IMR-90 (cell line): ENCODE data around the gene KIAA0825. TPM values are rescaled to one million over a fixed set of nuclear protein-coding genes. Genes with fewer than 3 reads are reported as not detected.

ENCODE experiments used
- ATAC-seq: fragments of 200-7000 bp; cut with Tn5 transposase; 2 replicates; pipeline ENCODE4 v1.9.1; 2020; ENCODE audit warnings: low read depth, mild to moderate bottlenecking, moderate library complexity
- BruUV-seq: library from RNA; stranded (reverse); fragments of 400-500 nt; replicated peaks from 2 replicates; lab custom pipeline; 2021; lab: Mats Ljungman, UMichigan
- CTCF ChIA-PET: fragments of 300-600 bp; formaldehyde crosslinking; extraction: SDS; loops from one replicate; lab custom pipeline; 2021; ENCODE audit warnings: antibody characterized with exemption; lab: Yijun Ruan, JAX
- POLR2A ChIA-PET: fragments of 300-600 bp; sonication (Branson Sonifier 250); formaldehyde crosslinking; loops from one replicate; lab custom pipeline; 2022; ENCODE audit warnings: antibody characterized with exemption; ENCODE audit not compliant: unreplicated experiment; lab: Charles Lee
- DNase-seq: peaks from one replicate; pipeline ENCODE4 v3.0.0; 2013
- H2AFZ ChIP-seq: replicated peaks from 2 replicates; pipeline ENCODE3; 2013; ENCODE audit warnings: low read length, mild to moderate bottlenecking; ENCODE audit not compliant: poor library complexity
- H2AK5ac ChIP-seq: 2 replicates; pipeline ENCODE4 v1.6.1; 2013; ENCODE audit warnings: low read depth, low read length, inconsistent platforms
- H2AK9ac ChIP-seq: replicated peaks from 2 replicates; pipeline ENCODE3; 2013; ENCODE audit warnings: mild to moderate bottlenecking, low read depth, low read length, moderate library complexity; ENCODE audit not compliant: poor library complexity
- H2BK120ac ChIP-seq: 2 replicates; pipeline ENCODE4 v1.6.1; 2013; ENCODE audit warnings: low read depth, low read length, inconsistent platforms
- H2BK15ac ChIP-seq: 3 replicates; pipeline ENCODE4 v1.6.1; 2013; ENCODE audit warnings: low read depth, low read length, inconsistent platforms
- H2BK20ac ChIP-seq: 2 replicates; pipeline ENCODE4 v1.6.1; 2013; ENCODE audit warnings: low read depth, mild to moderate bottlenecking, inconsistent platforms, low read length, moderate library complexity
- H2BK5ac ChIP-seq: 2 replicates; pipeline ENCODE4 v1.6.1; 2013; ENCODE audit warnings: mild to moderate bottlenecking, low read depth, low read length, inconsistent platforms; ENCODE audit not compliant: poor library complexity, severe bottlenecking
- H3K14ac ChIP-seq: replicated peaks from 2 replicates; pipeline ENCODE4 v1.6.1; 2013; ENCODE audit warnings: low read depth, low read length, inconsistent platforms
- H3K18ac ChIP-seq: 2 replicates; pipeline ENCODE4 v1.6.1; 2013; ENCODE audit warnings: low read depth, low read length, control low read depth
- H3K23ac ChIP-seq: 2 replicates; pipeline ENCODE4 v1.6.1; 2013; ENCODE audit warnings: low read depth, low read length, inconsistent platforms
- H3K27ac ChIP-seq: 2 replicates; pipeline ENCODE4 v1.5.1; 2013; ENCODE audit warnings: mild to moderate bottlenecking, control low read depth, low read length; ENCODE audit not compliant: insufficient read depth
- H3K27me3 ChIP-seq: 2 replicates; pipeline ENCODE4 v1.6.1; 2013; ENCODE audit warnings: low read length; ENCODE audit not compliant: control insufficient read depth, insufficient read depth
- H3K36me3 ChIP-seq: 2 replicates; pipeline ENCODE4 v1.6.1; 2013; ENCODE audit warnings: low read length, mixed read lengths; ENCODE audit not compliant: control insufficient read depth, insufficient read depth
- H3K4ac ChIP-seq: 2 replicates; pipeline ENCODE4 v1.6.1; 2013; ENCODE audit warnings: low read depth, low read length, inconsistent platforms
- H3K4me1 ChIP-seq: 2 replicates; pipeline ENCODE4 v1.6.1; 2013; ENCODE audit warnings: low read length, mixed read lengths; ENCODE audit not compliant: control insufficient read depth, insufficient read depth
- H3K4me2 ChIP-seq: 2 replicates; pipeline ENCODE4 v1.6.1; 2013; ENCODE audit warnings: low read depth, mild to moderate bottlenecking, control low read depth, low read length, moderate library complexity
- H3K4me3 ChIP-seq: 2 replicates; pipeline ENCODE4 v1.5.1; 2013; ENCODE audit warnings: low read depth, mild to moderate bottlenecking, control low read depth, low read length, moderate library complexity; ENCODE audit not compliant: insufficient read depth
- H3K56ac ChIP-seq: 2 replicates; pipeline ENCODE4 v1.6.1; 2013; ENCODE audit warnings: low read length, inconsistent platforms; ENCODE audit not compliant: insufficient read depth; ENCODE audit errors: extremely low read depth
- H3K79me1 ChIP-seq, 2 experiments: 2 replicates each; pipeline ENCODE4 v1.6.1; 2013; ENCODE audit warnings: low read length in 2 of 2, inconsistent platforms in 1 of 2, low read depth in 1 of 2
- H3K9ac ChIP-seq: 2 replicates; pipeline ENCODE4 v1.6.1; 2013; ENCODE audit warnings: low read depth, low read length, control low read depth
- H3K9me1 ChIP-seq: 2 replicates; pipeline ENCODE4 v1.6.1; 2013; ENCODE audit warnings: low read length, inconsistent platforms; ENCODE audit not compliant: insufficient read depth
- H3K9me3 ChIP-seq: 2 replicates; pipeline ENCODE4 v1.6.1; 2013; ENCODE audit warnings: low read length; ENCODE audit not compliant: control insufficient read depth, insufficient read depth
- H4K20me1 ChIP-seq: 2 replicates; pipeline ENCODE4 v1.6.1; 2013; ENCODE audit warnings: low read length, inconsistent platforms; ENCODE audit not compliant: insufficient read depth
- H4K5ac ChIP-seq: 2 replicates; pipeline ENCODE4 v1.6.1; 2013; ENCODE audit warnings: mild to moderate bottlenecking, low read depth, low read length, control low read depth
- H4K8ac ChIP-seq, 2 experiments: 2 replicates each; pipeline ENCODE4 v1.6.1; 2013; ENCODE audit warnings: low read depth in 2 of 2, low read length in 2 of 2, control low read depth in 1 of 2, inconsistent platforms in 1 of 2
- H4K91ac ChIP-seq: 2 replicates; pipeline ENCODE4 v1.6.1; 2013; ENCODE audit warnings: low read depth, low read length, inconsistent platforms; ENCODE audit not compliant: insufficient read depth
- CEBPB ChIP-seq: IDR thresholded peaks from 2 replicates; pipeline ENCODE4 v1.6.1; 2012; ENCODE audit warnings: low read depth, low read length, improper control_type of control experiment
- CTCF ChIP-seq: conservative IDR thresholded peaks from 2 replicates; pipeline ENCODE4 v1.5.1; 2012; ENCODE audit warnings: mild to moderate bottlenecking, low read depth, low read length, improper control_type of control experiment
- FOS ChIP-seq: fragments of 150-350 bp; IDR thresholded peaks from 2 replicates; pipeline ENCODE4 v1.6.1; 2016; ENCODE audit warnings: low read depth, low read length
- RAD21 ChIP-seq: IDR thresholded peaks from 2 replicates; pipeline ENCODE4 v1.6.1; 2012; ENCODE audit warnings: low read length, improper control_type of control experiment
- WGBS, 2 experiments: methylation state at CpG; one replicate each; pipeline versions ENCODE4 v1.1.5 to v1.1.7; 2013; ENCODE audit warnings: missing lambda C conversion rate in 2 of 2; ENCODE audit not compliant: insufficient read length in 1 of 2; ENCODE audit errors: extremely low coverage in 2 of 2; 5-methylcytosine and 5-hydroxymethylcytosine counted together
- dilution Hi-C: fragments of 300-500 bp; cut with HindIII; formaldehyde crosslinking; loops from one replicate; pipeline ENCODE4 v1.14.3; 2018; ENCODE audit warnings: low sequenced_read_pairs; ENCODE audit not compliant: unreplicated experiment
- in situ Hi-C: fragments of 300-500 bp; cut with MboI; formaldehyde crosslinking; loops from 3 replicates; pipeline ENCODE4 v1.14.3; 2019; ENCODE audit warnings: low sequenced_read_pairs, inconsistent platforms, mixed read lengths
- intact Hi-C: fragments of 100-400 bp; cut with micrococcal nuclease; formaldehyde crosslinking; loops from 2 replicates; pipeline ENCODE4 v1.10.0; 2022
- polyA plus RNA-seq, 3 experiments: library from polyadenylated mRNA; depleted of rRNA; stranded (reverse); fragments of >200 nt; gene quantifications; 2 replicates each; pipeline ENCODE4 v1.2.3, GENCODE V29; 2012; ENCODE audit warnings: low replicate concordance in 1 of 3
- total RNA-seq: library from RNA; depleted of rRNA; stranded (reverse); fragments of >200 nt; gene quantifications from 2 replicates; pipeline ENCODE4 v1.2.3, GENCODE V29; 2012

Gene KIAA0825
- total and polyA plus RNA-seq, 2 of the 4 experiments (the other 2 are of a cell fraction), result 0.46 to 1.8 TPM

GRCh38 chr5:94157704-94158539, 460.5 kb downstream of the KIAA0825 start:
- Histone ChIP-seq H3K4me2 (peak overlapping the region; percentile 76), H2AK5ac (no peak overlapping the region), H3K9me1 (no peaks in the 10 kb centered on the region; the same call in 1 of the 2 replicates), H3K9ac (peak overlapping the region; percentile 87), H2BK5ac (peak overlapping the region; percentile 67), H3K14ac (peak overlapping the region; percentile 10; the same call in 1 of the 2 replicates), H3K4me3 (no peak overlapping the region), H3K4ac (peak overlapping the region; percentile 65; the same call in 1 of the 2 replicates), H2AFZ (peak overlapping the region; percentile 77), H4K20me1 (no peaks in the 10 kb centered on the region), H3K23ac (peak overlapping the region; percentile 82; the same call in 1 of the 2 replicates), H2BK120ac (peak overlapping the region; percentile 68), H3K9me3 (no peaks in the 10 kb centered on the region), H3K79me1 (no peaks in the 10 kb centered on the region), H3K18ac (peak overlapping the region; percentile 100), H2BK20ac (peak overlapping the region; percentile 69), H3K4me1 (peaks cover 2% of the 10 kb centered on the region), H4K91ac (peak overlapping the region; percentile 72; the same call in 1 of the 2 replicates), H2AK9ac (no peak overlapping the region), H3K27me3 (no peaks in the 10 kb centered on the region), H4K5ac (peak overlapping the region; percentile 98), H2BK15ac (peak overlapping the region; percentile 31; the same call in 1 of the 3 replicates), H3K27ac (peak overlapping the region; percentile 99), H4K8ac (peak overlapping the region; percentile 54 to 87; a peak in 3 of 4 replicates), H3K56ac (no peak overlapping the region), H3K36me3 (no peaks in the 10 kb centered on the region)
- DNase-seq (peak; percentile 65), ATAC-seq (peak; percentile 77)
- no TSS peak for BruUV-seq
- dilution Hi-C loops, result no loop called here
- WGBS, 2 experiments, result no CpG with 5 or more reads among the region's 4 CpGs
- intact Hi-C loops, result loop anchor here (5.0 kb wide), 5 partner anchors 154 to 579 kb away; no protein-coding TSS in a partner anchor
- POLR2A ChIA-PET, result no interaction called here
- in situ Hi-C loops, result no loop called here
- no peak for TF ChIP-seq CEBPB
- TF ChIP-seq RAD21, result no peak
- TF ChIP-seq CTCF, result peak; percentile 41
- peak; percentile 27; the same call in 1 of the 2 replicates for TF ChIP-seq FOS
- CTCF ChIA-PET, result interaction anchor here (0.6 to 0.7 kb wide), 3 partner anchors 16 to 348 kb away, joined by 3 to 9 read pairs (median 3); no protein-coding TSS in a partner anchor
